ENCODE data around the gene SMIM24.
"Not testable (repeated sequence)": the region's sequence is repeated elsewhere in the genome, so short reads cannot be mapped to it uniquely, and the experiment has no call there.

DNA sequence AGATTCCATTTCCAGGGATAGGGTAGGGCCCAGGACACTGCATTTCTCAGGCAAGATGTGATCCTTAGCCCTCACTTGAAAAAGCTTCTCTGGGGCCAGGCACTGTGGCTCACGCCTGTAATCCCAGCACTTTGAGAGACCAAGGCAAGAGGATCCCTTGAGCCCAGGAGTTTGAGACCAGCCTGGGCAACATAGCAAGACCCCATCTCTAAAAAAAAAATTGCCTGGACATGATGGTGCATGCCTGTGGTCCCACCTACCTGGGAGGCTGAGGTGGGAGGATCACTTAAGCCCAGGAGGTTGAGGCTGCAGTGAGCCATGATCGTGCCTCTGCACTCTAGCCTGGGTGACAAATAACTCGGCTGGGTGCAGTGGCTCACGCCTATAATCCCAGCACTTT, 33.7 kb downstream of the SMIM24 start:
- TF ChIP-seq, protein P1, sequence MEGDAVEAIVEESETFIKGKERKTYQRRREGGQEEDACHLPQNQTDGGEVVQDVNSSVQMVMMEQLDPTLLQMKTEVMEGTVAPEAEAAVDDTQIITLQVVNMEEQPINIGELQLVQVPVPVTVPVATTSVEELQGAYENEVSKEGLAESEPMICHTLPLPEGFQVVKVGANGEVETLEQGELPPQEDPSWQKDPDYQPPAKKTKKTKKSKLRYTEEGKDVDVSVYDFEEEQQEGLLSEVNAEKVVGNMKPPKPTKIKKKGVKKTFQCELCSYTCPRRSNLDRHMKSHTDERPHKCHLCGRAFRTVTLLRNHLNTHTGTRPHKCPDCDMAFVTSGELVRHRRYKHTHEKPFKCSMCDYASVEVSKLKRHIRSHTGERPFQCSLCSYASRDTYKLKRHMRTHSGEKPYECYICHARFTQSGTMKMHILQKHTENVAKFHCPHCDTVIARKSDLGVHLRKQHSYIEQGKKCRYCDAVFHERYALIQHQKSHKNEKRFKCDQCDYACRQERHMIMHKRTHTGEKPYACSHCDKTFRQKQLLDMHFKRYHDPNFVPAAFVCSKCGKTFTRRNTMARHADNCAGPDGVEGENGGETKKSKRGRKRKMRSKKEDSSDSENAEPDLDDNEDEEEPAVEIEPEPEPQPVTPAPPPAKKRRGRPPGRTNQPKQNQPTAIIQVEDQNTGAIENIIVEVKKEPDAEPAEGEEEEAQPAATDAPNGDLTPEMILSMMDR (IDR thresholded peaks at IDR 0.05; ENCODE audit: low read depth, low read length), result not testable (repeated sequence)
- TF ChIP-seq EZH2phosphoT487 (IDR thresholded peaks at IDR 0.05; ENCODE audit: low read depth), result not testable (repeated sequence)
